ENCODE measurements around the gene TUBB4B.
A peak's percentile ranks its signal among the peaks of the same experiment; 100 is the strongest.

TUBB4B gene

DNA sequence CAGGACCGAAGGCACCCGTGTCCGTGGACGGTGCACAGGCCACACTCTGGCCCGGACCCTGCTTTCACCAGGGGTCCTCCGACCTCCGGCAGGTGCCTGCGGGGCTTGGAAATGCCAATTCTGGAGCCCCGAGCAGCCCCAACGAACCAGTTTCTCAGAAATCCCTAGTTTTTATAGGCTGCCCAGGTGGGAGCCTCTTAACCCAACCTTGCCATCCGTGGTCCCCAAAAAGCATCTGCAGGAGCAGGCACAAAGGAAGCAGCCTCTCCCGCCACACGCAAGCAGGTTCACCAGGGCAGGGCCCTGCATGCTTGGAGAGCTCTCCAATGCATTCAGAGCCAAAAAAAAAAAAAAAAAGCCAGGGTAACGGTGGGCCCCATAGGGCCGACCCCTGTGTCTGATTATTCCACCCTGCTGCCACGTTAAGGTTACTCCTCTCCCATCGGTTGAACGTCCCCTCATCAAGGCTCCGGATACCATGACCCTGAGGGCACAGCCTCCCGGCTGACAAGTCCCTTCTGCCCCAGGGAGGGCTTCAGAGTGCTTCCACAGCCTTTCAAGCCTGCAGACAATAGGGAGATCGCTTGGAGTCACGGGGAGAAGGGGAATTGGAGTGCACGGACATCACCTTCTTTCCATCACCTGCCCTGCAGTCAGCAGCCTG lies 39.8 kb upstream of the TUBB4B start:
- H3K4me3 Mint-ChIP-seq: peak overlapping the region; percentile 78
- H3K27me3 Mint-ChIP-seq: no peaks in the 10 kb centered on the region
- H3K27ac Mint-ChIP-seq: peak overlapping the region; percentile 94
- intact Hi-C loops (cut with micrococcal nuclease): no loop called here
- H3K36me3 Mint-ChIP-seq (ENCODE audit: low read depth): peaks cover 41% of the 10 kb centered on the region
- no peaks in the 10 kb centered on the region for H3K9me3 Mint-ChIP-seq
- H3K4me1 Mint-ChIP-seq (ENCODE audit: low read depth): peaks cover 76% of the 10 kb centered on the region

DNA sequence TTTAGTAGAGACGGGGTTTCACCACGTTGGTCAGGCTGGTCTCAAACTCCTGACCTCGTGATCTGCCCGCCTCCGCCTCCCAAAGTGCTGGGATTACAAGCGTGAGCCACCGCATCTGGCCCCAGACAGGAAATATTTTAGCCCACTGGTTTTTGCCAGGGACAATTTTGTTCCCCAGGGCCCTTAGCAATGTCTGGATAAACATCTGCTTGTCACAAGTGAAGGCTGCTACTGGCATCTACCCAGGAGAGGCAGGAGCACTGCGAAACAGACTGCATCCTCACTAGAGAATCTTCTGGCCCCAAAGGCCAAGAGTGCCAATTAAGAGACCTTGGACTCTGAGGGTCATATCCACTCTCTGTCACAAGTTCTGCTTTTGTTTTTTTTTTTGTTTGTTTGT lies 38.1 kb upstream of the TUBB4B start:
- H3K36me3 Mint-ChIP-seq (ENCODE audit: low read depth): peaks cover 48% of the 10 kb centered on the region
- H3K4me1 Mint-ChIP-seq (ENCODE audit: low read depth): peaks cover 75% of the 10 kb centered on the region
- H3K27ac Mint-ChIP-seq: peak overlapping the region; percentile 94
- intact Hi-C loops (cut with micrococcal nuclease): no loop called here
- no peaks in the 10 kb centered on the region for H3K27me3 Mint-ChIP-seq
- H3K9me3 Mint-ChIP-seq: no peaks in the 10 kb centered on the region
- H3K4me3 Mint-ChIP-seq: peak overlapping the region; percentile 4

GRCh38 chr9:137204731-137205125 lies 36.4 kb upstream of the TUBB4B start:
- Mint-ChIP-seq H3K27me3 (no peaks in the 10 kb centered on the region), H3K4me1 (ENCODE audit: low read depth) (peaks cover 58% of the 10 kb centered on the region), H3K36me3 (ENCODE audit: low read depth) (peaks cover 55% of the 10 kb centered on the region), H3K4me3 (peak overlapping the region; percentile 97), H3K27ac (peak overlapping the region; percentile 96), H3K9me3 (no peaks in the 10 kb centered on the region)
- intact Hi-C loops (cut with micrococcal nuclease): loop anchor here (1.0 to 2.0 kb wide), 2 partner anchors 16 to 18 kb away; partner anchors contain the start of genes ANAPC2, RNF208 and SSNA1

DNA sequence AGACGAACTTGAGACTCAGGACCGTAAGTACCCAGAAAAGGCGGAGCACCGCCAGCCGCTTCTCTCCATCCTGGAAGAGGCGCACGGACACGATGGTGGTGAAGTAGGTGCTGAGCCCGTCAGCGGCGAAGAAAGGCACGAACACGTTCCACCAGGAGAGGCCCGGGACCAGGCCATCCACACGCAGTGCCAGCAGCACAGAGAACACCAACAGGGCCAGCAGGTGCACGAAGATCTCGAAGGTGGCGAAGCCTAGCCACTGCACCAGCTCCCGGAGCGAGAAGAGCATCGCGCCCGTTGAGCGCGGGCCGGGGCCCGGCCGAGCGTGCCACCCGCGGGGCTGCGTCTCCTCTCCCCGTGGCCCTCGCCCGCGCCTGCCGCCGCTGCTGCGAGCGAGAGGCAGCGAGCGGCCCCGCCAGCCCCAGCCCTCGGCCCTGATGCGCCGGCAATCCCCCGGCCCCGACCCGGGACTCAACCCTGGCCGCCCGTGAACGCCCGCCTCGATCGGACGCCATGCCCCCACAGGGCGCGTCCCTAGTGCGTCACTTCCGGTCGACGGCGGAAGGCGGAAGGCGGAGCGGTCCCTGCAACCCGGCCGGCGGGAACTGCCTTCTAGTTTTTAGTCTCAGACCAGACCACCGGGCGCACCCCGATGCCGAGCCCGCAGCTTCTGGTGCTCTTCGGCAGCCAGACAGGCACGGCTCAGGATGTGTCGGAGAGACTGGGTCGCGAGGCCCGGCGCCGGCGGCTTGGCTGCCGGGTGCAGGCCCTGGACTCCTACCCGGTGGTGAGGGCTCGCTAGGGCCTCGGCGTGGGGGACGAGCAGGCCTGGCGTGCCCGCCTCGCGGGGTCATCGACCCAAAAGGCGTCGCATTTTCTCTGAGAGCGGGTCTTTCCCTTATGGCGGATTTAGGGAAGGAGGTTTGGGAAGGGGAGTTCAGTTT lies 35.7 kb upstream of the TUBB4B start, which contains the start of the genes NDOR1 and TMEM203:
TSS of gene NDOR1 (plus strand) at position 575 of the 944 bp plus-strand sequence. CDS start at position 653, 78 bp downstream.
TSS of gene TMEM203 (minus strand) at position 523 of the 944 bp plus-strand sequence. CDS start at position 289, 234 bp downstream.
- Mint-ChIP-seq H3K36me3 (ENCODE audit: low read depth) (peaks cover 59% of the 10 kb centered on the region), H3K27ac (peak within 1 kb of the TSS; percentile 96), H3K27me3 (no peaks in the 10 kb centered on the region), H3K4me1 (ENCODE audit: low read depth) (peaks cover 57% of the 10 kb centered on the region), H3K4me3 (peak within 1 kb of the TSS; percentile 97), H3K9me3 (no peaks in the 10 kb centered on the region)
- intact Hi-C loops (cut with micrococcal nuclease): loop anchor here (1.0 to 2.0 kb wide), 2 partner anchors 17 kb away; partner anchors contain the start of genes ANAPC2, RNF208 and SSNA1

- peak overlapping the region; percentile 97 for H3K4me3 Mint-ChIP-seq
- intact Hi-C loops (cut with micrococcal nuclease): no loop called here
- peaks cover 66% of the 10 kb centered on the region for H3K36me3 Mint-ChIP-seq (ENCODE audit: low read depth)
- no peaks in the 10 kb centered on the region for H3K9me3 Mint-ChIP-seq
- H3K27me3 Mint-ChIP-seq: no peaks in the 10 kb centered on the region
- H3K27ac Mint-ChIP-seq: peak overlapping the region; percentile 96
- peaks cover 58% of the 10 kb centered on the region for H3K4me1 Mint-ChIP-seq (ENCODE audit: low read depth)
Observed at GRCh38 chr9:137206602-137207001, 34.5 kb upstream of the TUBB4B start.

- intact Hi-C loops (cut with micrococcal nuclease): no loop called here
- H3K27ac Mint-ChIP-seq: peak overlapping the region; percentile 35
Observed at GRCh38 chr9:137211532-137211931, 29.6 kb upstream of the TUBB4B start.

GRCh38 chr9:137212520-137212919 lies 28.6 kb upstream of the TUBB4B start:
- Mint-ChIP-seq H3K36me3 (ENCODE audit: low read depth) (peaks cover 90% of the 10 kb centered on the region), H3K27me3 (no peaks in the 10 kb centered on the region), H3K9me3 (no peaks in the 10 kb centered on the region), H3K4me1 (ENCODE audit: low read depth) (peaks cover 23% of the 10 kb centered on the region), H3K27ac (no peak overlapping the region), H3K4me3 (no peak overlapping the region)
- intact Hi-C loops (cut with micrococcal nuclease): no loop called here

More at GRCh38 chr9:137211532-137211931, 29.6 kb upstream of the TUBB4B start:
- Mint-ChIP-seq H3K4me3 (no peak overlapping the region), H3K27me3 (no peaks in the 10 kb centered on the region), H3K9me3 (no peaks in the 10 kb centered on the region), H3K36me3 (ENCODE audit: low read depth) (peaks cover 90% of the 10 kb centered on the region), H3K4me1 (ENCODE audit: low read depth) (peaks cover 26% of the 10 kb centered on the region)

DNA sequence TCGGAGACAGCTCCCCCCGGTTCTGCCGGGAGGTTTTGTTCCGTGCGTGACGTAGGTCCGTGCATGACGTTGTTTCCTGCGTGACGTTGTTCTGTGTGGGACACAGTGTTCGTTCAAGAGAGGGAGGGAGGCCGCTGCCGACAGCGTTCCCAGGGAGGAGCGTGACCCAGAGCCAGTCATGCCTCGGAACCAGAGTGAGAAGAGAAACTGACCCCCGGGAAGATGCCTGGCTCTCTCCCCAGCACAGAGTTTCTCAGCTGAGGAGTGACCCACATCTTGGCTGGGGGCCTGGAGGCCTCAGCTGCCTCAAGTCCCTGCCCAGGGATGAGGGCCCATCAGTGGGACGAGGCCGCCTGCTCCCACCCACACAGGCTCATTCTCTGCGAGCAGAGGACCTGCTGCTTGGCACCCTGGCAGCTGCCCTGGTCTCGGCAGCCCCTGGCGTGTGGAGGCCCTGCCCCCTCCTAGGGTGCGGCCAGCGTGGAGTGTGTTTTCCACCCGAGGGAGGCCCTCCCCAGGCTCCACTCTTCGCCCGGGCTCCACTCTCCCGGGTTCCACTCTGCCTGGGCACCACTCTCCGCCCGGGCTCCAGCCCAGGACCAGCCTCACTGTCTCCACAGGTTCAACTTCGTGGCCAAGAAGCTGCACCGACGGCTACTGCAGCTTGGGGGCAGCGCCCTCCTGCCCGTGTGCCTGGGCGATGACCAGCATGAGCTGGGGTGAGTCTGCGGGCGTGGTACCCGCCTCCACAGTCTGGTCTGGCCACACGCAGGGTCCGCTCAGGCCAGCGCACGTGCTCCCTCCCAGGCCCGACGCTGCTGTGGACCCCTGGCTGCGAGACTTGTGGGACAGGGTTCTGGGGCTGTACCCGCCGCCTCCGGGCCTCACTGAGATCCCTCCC lies 27.7 kb upstream of the TUBB4B start:
- intact Hi-C loops (cut with micrococcal nuclease): no loop called here
- Mint-ChIP-seq H3K4me1 (ENCODE audit: low read depth) (peaks cover 29% of the 10 kb centered on the region), H3K9me3 (no peaks in the 10 kb centered on the region), H3K27ac (no peak overlapping the region), H3K36me3 (ENCODE audit: low read depth) (peaks cover 87% of the 10 kb centered on the region), H3K4me3 (no peak overlapping the region), H3K27me3 (no peaks in the 10 kb centered on the region)

GRCh38 chr9:137214620-137215019 lies 26.5 kb upstream of the TUBB4B start:
- H3K27me3 Mint-ChIP-seq: no peaks in the 10 kb centered on the region
- no peak overlapping the region for H3K4me3 Mint-ChIP-seq
- H3K9me3 Mint-ChIP-seq: no peaks in the 10 kb centered on the region
- no peak overlapping the region for H3K27ac Mint-ChIP-seq
- peaks cover 36% of the 10 kb centered on the region for H3K4me1 Mint-ChIP-seq (ENCODE audit: low read depth)
- H3K36me3 Mint-ChIP-seq (ENCODE audit: low read depth): peaks cover 75% of the 10 kb centered on the region
- intact Hi-C loops (cut with micrococcal nuclease): no loop called here

- Mint-ChIP-seq H3K27ac (peak overlapping the region; percentile 60), H3K4me3 (no peak overlapping the region), H3K4me1 (ENCODE audit: low read depth) (peaks cover 36% of the 10 kb centered on the region), H3K36me3 (ENCODE audit: low read depth) (peaks cover 67% of the 10 kb centered on the region), H3K27me3 (peaks cover 6% of the 10 kb centered on the region), H3K9me3 (no peaks in the 10 kb centered on the region)
- intact Hi-C loops (cut with micrococcal nuclease): no loop called here
Observed at GRCh38 chr9:137215196-137215986, 25.7 kb upstream of the TUBB4B start.

DNA sequence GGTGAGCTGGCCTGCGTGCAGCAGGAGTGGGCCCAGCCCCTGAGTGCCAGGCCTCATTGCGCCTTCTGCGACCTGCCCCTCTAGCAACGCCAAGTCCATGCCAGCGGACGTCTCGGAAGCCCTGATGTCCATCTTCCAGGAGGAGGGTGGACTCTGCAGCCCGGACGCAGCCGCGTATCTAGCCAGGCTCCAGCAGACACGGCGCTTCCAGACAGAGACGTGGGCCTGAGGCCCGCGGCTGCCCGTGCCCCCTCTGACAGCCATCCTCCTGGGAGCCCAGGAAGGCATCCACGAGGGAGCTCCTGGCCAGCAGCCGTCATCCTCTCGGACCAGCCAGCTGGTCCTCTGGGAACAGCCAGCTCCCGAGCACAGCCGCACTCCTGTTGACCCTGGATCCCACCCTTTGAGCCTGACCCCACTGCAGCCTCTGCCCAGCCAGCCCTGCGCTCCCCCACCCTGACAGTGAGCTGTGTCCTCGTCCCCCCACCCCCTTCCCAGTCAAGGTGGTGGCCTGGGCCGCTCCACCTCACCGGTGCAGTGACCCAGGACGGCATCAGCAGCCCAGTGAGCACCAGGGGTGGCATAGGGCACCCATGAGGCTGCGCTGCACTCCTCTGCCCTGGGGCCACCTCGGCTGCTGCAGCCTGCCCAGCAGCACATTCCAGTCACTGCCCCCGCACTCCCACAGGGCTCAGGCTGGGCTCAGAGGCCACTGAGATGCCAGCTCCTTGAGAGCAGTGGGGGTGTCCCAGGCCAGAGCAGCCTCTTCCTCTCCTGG lies 24.7 kb upstream of the TUBB4B start:
- H3K36me3 Mint-ChIP-seq (ENCODE audit: low read depth): peaks cover 57% of the 10 kb centered on the region
- no peak overlapping the region for H3K27ac Mint-ChIP-seq
- no peaks in the 10 kb centered on the region for H3K9me3 Mint-ChIP-seq
- H3K4me1 Mint-ChIP-seq (ENCODE audit: low read depth): peaks cover 35% of the 10 kb centered on the region
- intact Hi-C loops (cut with micrococcal nuclease): no loop called here
- peaks cover 13% of the 10 kb centered on the region for H3K27me3 Mint-ChIP-seq
- H3K4me3 Mint-ChIP-seq: no peak overlapping the region

Data from dendritic cell treated with granulocyte-macrophage colony-stimulating factor and Interleukin-4, amounts not matched to agents 40 ng/mL and 50 ng/mL, for 4 days (primary cell).